Smooth muscle cell (in vitro differentiated cells): Measurements from ENCODE around the gene CPEB1. TPM values are rescaled to one million over a fixed set of nuclear protein-coding genes. Genes with fewer than 3 reads are reported as not detected.

Source experiments
- DNase-seq: peaks from one replicate; lab custom pipeline; 2025; ENCODE audit not compliant: unreplicated experiment; lab: John Stamatoyannopoulos, UW
- H2AFZ ChIP-seq: fragments of 200-600 bp; sonication (generic); 2 replicates; pipeline ENCODE4 v1.6.0; 2016; ENCODE audit warnings: antibody characterized with exemption, low read depth, mild to moderate bottlenecking
- H3F3A ChIP-seq: fragments of 200-600 bp; sonication (generic); 2 replicates; pipeline ENCODE4 v1.6.0; 2017; ENCODE audit warnings: antibody characterized with exemption, low read depth
- H3K27ac ChIP-seq: fragments of 200-600 bp; sonication (generic); 2 replicates; pipeline ENCODE4 v1.5.1; 2016; ENCODE audit warnings: low read depth, mild to moderate bottlenecking
- H3K27me3 ChIP-seq: fragments of 200-600 bp; sonication (generic); 2 replicates; pipeline ENCODE4 v1.6.1; 2016; ENCODE audit warnings: low read depth, mild to moderate bottlenecking
- H3K36me3 ChIP-seq: fragments of 200-600 bp; sonication (generic); 2 replicates; pipeline ENCODE4 v1.5.1; 2016; ENCODE audit warnings: low read depth
- H3K4me1 ChIP-seq: fragments of 200-600 bp; sonication (generic); 2 replicates; pipeline ENCODE4 v1.5.1; 2016; ENCODE audit warnings: low read depth
- H3K4me2 ChIP-seq: fragments of 200-600 bp; sonication (generic); 2 replicates; pipeline ENCODE4 v1.6.0; 2016; ENCODE audit warnings: mild to moderate bottlenecking
- H3K4me3 ChIP-seq: fragments of 200-600 bp; sonication (generic); 2 replicates; pipeline ENCODE4 v1.5.1; 2016; ENCODE audit warnings: mild to moderate bottlenecking
- H3K79me2 ChIP-seq: fragments of 200-600 bp; sonication (generic); 2 replicates; pipeline ENCODE4 v1.6.0; 2016; ENCODE audit warnings: low read depth, mild to moderate bottlenecking
- H3K9ac ChIP-seq: fragments of 200-600 bp; sonication (generic); 2 replicates; pipeline ENCODE4 v1.6.0; 2016; ENCODE audit warnings: low read depth
- H3K9me3 ChIP-seq: fragments of 200-600 bp; sonication (generic); replicated peaks from 2 replicates; pipeline ENCODE4 v1.5.1; 2016; ENCODE audit warnings: low read depth
- H4K20me1 ChIP-seq: fragments of 200-600 bp; sonication (generic); 2 replicates; pipeline ENCODE4 v1.6.0; 2016; ENCODE audit warnings: low read depth
- WGBS: methylation state at CpG from one replicate; pipeline ENCODE4 v1.1.7; 2016; ENCODE audit warnings: low lambda C conversion rate; 5-methylcytosine and 5-hydroxymethylcytosine counted together
- polyA plus RNA-seq: library from polyadenylated mRNA; unstranded; fragments of >200 nt; fragmentation: Nextera tagmentation; extraction: Ambion mirVana; gene quantifications from 2 replicates; pipeline ENCODE4 v1.2.1, GENCODE V29; 2016
- total RNA-seq: library from RNA; depleted of rRNA; stranded (reverse); fragments of >200 nt; gene quantifications from 2 replicates; pipeline ENCODE4 v1.2.3, GENCODE V29; 2014
- TF ChIP-seq, protein P1 (sequence below): fragments of 200-600 bp; sonication (generic); IDR thresholded peaks from 2 replicates; pipeline ENCODE4 v1.5.1; 2017; ENCODE audit warnings: borderline replicate concordance, mild to moderate bottlenecking, antibody characterized with exemption; ENCODE audit not compliant: insufficient read depth, poor library complexity, severe bottlenecking

The CPEB1 gene
- total and polyA plus RNA-seq, 2 experiments from 2014 or later = 5.8 to 9.8 TPM

DNA sequence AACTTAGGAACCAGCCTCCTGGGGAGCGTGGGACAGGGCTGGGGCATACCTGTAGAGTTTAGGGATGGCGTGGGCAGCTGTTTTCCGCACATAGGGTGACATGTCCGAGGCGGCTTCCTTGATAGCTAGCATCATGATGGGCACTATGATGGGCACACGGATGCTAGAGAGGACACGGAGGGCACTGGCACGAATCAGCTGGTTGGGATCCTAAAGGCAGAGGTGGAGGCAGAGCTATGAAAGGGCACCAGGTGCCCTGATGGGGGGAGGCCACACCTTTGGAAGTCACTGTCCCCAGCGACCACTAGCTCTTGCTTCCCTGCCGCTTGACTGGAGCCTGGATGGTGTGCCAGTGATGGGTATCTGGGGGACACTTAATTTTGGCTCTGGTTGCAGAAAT lies 34.2 kb upstream of the CPEB1 start:
- Histone ChIP-seq H3K4me1 (no peaks in the 10 kb centered on the region), H3F3A (no peaks in the 10 kb centered on the region), H3K36me3 (no peaks in the 10 kb centered on the region), H3K4me3 (peak overlapping the region; percentile 46), H3K9me3 (no peaks in the 10 kb centered on the region), H2AFZ (no peak overlapping the region), H4K20me1 (no peaks in the 10 kb centered on the region), H3K4me2 (peak overlapping the region; percentile 80), H3K27me3 (peaks cover 46% of the 10 kb centered on the region), H3K27ac (no peak overlapping the region), H3K79me2 (no peaks in the 10 kb centered on the region), H3K9ac (no peak overlapping the region)
- no peak for DNase-seq
- TF ChIP-seq, protein P1, sequence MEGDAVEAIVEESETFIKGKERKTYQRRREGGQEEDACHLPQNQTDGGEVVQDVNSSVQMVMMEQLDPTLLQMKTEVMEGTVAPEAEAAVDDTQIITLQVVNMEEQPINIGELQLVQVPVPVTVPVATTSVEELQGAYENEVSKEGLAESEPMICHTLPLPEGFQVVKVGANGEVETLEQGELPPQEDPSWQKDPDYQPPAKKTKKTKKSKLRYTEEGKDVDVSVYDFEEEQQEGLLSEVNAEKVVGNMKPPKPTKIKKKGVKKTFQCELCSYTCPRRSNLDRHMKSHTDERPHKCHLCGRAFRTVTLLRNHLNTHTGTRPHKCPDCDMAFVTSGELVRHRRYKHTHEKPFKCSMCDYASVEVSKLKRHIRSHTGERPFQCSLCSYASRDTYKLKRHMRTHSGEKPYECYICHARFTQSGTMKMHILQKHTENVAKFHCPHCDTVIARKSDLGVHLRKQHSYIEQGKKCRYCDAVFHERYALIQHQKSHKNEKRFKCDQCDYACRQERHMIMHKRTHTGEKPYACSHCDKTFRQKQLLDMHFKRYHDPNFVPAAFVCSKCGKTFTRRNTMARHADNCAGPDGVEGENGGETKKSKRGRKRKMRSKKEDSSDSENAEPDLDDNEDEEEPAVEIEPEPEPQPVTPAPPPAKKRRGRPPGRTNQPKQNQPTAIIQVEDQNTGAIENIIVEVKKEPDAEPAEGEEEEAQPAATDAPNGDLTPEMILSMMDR = no peak
- WGBS = 84% methylated on average over 10 of the region's 10 CpGs

DNA sequence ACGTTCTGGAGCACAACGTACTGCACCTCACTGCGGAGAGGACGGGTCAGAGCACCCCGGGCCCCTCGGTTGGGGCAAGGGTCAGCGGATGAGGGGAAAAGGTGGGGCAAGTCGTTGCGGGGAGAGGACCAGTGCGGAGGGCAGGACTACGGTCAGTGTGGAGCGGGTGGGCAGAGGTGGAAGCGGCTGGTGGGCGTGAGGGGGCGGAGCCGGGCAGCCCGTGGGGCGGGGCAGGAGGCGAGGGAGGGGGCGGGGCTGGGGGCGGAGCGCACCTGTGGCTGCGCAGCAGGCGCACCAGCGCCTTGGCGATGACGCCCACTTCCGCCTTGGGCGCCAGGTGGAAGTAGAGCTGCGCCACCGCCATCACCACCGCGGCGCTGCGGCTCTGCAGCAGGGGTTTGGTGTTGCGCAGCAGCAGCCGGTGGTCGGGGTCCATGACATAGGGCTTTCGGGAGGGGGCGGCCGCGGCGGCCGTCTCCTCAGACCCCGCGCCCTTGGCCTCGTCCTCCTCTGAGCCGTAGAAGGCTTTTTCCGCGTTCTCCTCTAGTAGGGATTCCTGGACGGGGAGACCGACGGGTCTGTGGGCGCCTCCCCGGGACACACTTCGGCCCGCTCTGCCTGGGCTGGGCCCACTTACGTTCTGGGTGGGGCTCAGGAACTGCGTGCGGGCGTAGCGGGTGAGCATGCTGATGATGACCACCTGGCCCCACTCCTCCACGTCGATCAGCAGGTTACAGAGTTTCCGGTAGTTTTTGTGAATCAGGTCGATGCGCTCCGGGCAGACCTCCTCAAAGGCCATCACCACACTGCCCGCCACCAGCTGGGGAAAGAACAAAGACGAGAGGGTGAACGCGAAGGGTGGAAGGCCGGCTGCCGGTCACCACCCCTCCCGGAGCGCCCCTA lies 33.3 kb upstream of the CPEB1 start:
- TF ChIP-seq, protein P1 = peak; percentile 8
- no peaks in the 10 kb centered on the region for H3K79me2 ChIP-seq
- H3K9ac ChIP-seq = no peak overlapping the region
- H3K4me2 ChIP-seq = peak overlapping the region; percentile 80
- no peak overlapping the region for H3K27ac ChIP-seq
- no peaks in the 10 kb centered on the region for H4K20me1 ChIP-seq
- H2AFZ ChIP-seq = no peak overlapping the region
- H3K36me3 ChIP-seq = no peaks in the 10 kb centered on the region
- no peaks in the 10 kb centered on the region for H3K4me1 ChIP-seq
- H3K9me3 ChIP-seq = no peaks in the 10 kb centered on the region
- H3F3A ChIP-seq = no peaks in the 10 kb centered on the region
- DNase-seq = no peak
- WGBS = 6% methylated on average over 47 of the region's 76 CpGs
- H3K27me3 ChIP-seq = peaks cover 48% of the 10 kb centered on the region
- H3K4me3 ChIP-seq = peak overlapping the region; percentile 46

DNA sequence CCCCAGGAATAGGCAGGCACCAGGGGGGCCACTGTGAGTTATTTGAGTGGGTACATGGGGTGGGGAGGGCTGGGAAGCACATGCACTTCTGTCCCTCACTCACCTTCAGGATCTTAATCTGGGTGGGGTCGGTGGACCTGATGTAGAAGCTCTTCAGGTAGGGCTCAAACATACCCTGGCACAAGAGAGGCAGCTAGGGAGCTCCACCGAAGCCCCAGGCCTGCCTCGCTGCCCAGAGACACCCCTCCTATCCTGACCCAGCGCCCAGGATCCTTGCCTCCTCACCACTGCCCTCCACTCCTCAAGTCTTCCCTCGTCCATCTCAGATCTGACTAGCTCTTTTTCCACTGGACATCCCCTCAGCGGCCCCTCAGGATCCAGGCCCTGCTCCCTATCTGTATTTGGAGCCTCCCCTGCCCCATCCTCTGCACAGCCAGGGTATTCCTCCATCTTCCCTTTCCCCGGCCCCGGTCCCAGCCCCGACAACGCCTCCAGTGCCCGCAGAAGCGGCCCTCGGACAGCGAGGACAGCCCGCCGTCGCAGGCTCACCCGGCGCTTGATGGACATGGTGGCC lies 32.5 kb upstream of the CPEB1 start:
- no peaks in the 10 kb centered on the region for H3K9me3 ChIP-seq
- no peak for DNase-seq
- TF ChIP-seq, protein P1 = no peak
- no peak overlapping the region for H3K27ac ChIP-seq
- H3K79me2 ChIP-seq = no peaks in the 10 kb centered on the region
- H3K36me3 ChIP-seq = no peaks in the 10 kb centered on the region
- H3F3A ChIP-seq = no peaks in the 10 kb centered on the region
- WGBS = 31% methylated on average over 19 of the region's 19 CpGs
- peak overlapping the region; percentile 46 for H3K4me3 ChIP-seq
- no peaks in the 10 kb centered on the region for H4K20me1 ChIP-seq
- peaks cover 48% of the 10 kb centered on the region for H3K27me3 ChIP-seq
- H3K4me2 ChIP-seq = peak overlapping the region; percentile 80
- H3K9ac ChIP-seq = no peak overlapping the region
- no peak overlapping the region for H2AFZ ChIP-seq
- no peaks in the 10 kb centered on the region for H3K4me1 ChIP-seq
